Measurements from ENCODE around the gene CSRNP2. TPM values are rescaled to one million over a fixed set of nuclear protein-coding genes. Genes with fewer than 3 reads are reported as not detected.

CSRNP2 gene
- total and polyA plus RNA-seq, 2 of the 4 experiments (the other 2 are of a cell fraction), result 14.0 to 21.7 TPM

GRCh38 chr12:51047655-51048540 is 35.5 kb downstream of the CSRNP2 start, which contains the start of gene LETMD1:
Gene LETMD1, plus strand, starts transcription at chr12:51048327. Its CDS starts 30 bp downstream, at chr12:51048357.
- dilution Hi-C loops (cut with HindIII; ENCODE audit: low sequenced_read_pairs, unreplicated experiment), result no loop called here
- CTCF ChIA-PET, result interaction anchor here (0.6 kb wide), 1 partner anchor 10 kb away, joined by 3 read pairs; no protein-coding TSS in a partner anchor
- TF ChIP-seq MAFK (IDR thresholded peaks at IDR 0.05; ENCODE audit: low read depth, low read length) (no peak), RFX5 (IDR thresholded peaks at IDR 0.05; ENCODE audit: low read depth, low read length) (no peak), MAZ (IDR thresholded peaks at IDR 0.05; ENCODE audit: borderline replicate concordance, low read depth, low read length) (peak; percentile 39; the same call in 1 of the 2 replicates), MXI1 (IDR thresholded peaks at IDR 0.05; ENCODE audit: borderline replicate concordance, low read depth, low read length) (0 out of 2 replicates have a peak, but pooled peaks have one; percentile 18), CHD1 (IDR thresholded peaks at IDR 0.05; ENCODE audit: low read depth, low read length) (no peak), RCOR1 (IDR thresholded peaks at IDR 0.05; ENCODE audit: insufficient replicate concordance, low read length) (no peak), BHLHE40 (IDR thresholded peaks at IDR 0.05; ENCODE audit: low read depth, low read length) (no peak), ELK1 (IDR thresholded peaks at IDR 0.05; ENCODE audit: borderline replicate concordance, low read depth, low read length) (no peak), SMC3 (IDR thresholded peaks at IDR 0.05; ENCODE audit: low read depth, low read length) (peak; percentile 72), FOS (IDR thresholded peaks at IDR 0.05; ENCODE audit: low read depth, low read length) (no peak), POLR2A (IDR thresholded peaks at IDR 0.05; ENCODE audit: low read depth, low read length) (peak; percentile 44; the same call in 1 of the 2 replicates), CEBPB (IDR thresholded peaks at IDR 0.05; ENCODE audit: low read depth, low read length) (no peak), RAD21 (IDR thresholded peaks at IDR 0.05; ENCODE audit: low read length) (peak; percentile 80), USF2 (IDR thresholded peaks at IDR 0.05; ENCODE audit: low read depth, low read length) (no peak), NFE2L2 (IDR thresholded peaks at IDR 0.05; ENCODE audit: low read depth, low read length) (no peak)

More at GRCh38 chr12:51047655-51048540, 35.5 kb downstream of the CSRNP2 start, which contains the start of gene LETMD1:
- H3K9me1 ChIP-seq (ENCODE audit: insufficient read depth, low read length), result 0 out of 2 replicates have a peak, but pooled peaks cover 2% of the 10 kb centered on the region
- peak within 1 kb of the TSS; percentile 88 for H4K5ac ChIP-seq (ENCODE audit: low read depth, low read length)
- H2BK120ac ChIP-seq (ENCODE audit: low read depth, low read length), result peak within 1 kb of the TSS; percentile 85
- peak within 1 kb of the TSS; percentile 90 for H4K91ac ChIP-seq (ENCODE audit: insufficient read depth, low read depth, low read length)
- 1% methylated on average over 30 of the region's 51 CpGs; no CpG with 5 or more reads in 1 of the 2 experiments for WGBS, 2 experiments (ENCODE audit: extremely low coverage in 2 of 2, insufficient read length in 1 of 2)
- H3K23ac ChIP-seq (ENCODE audit: low read depth, low read length), result peak within 1 kb of the TSS; percentile 93
- H3K4ac ChIP-seq (ENCODE audit: low read depth, low read length), result peak within 1 kb of the TSS; percentile 88
- peak within 1 kb of the TSS; percentile 46; the same call in 1 of the 2 replicates for H3K18ac ChIP-seq (ENCODE audit: low read depth, low read length)
- POLR2A ChIA-PET (ENCODE audit: unreplicated experiment), result no interaction called here
- H2AFZ ChIP-seq (replicated peaks; ENCODE audit: low read length, poor library complexity), result peak within 1 kb of the TSS; percentile 99
- no peaks in the 10 kb centered on the region for H3K9me3 ChIP-seq (ENCODE audit: control insufficient read depth, insufficient read depth, low read length)
- H2BK5ac ChIP-seq (ENCODE audit: low read depth, low read length, poor library complexity, severe bottlenecking), result peak within 1 kb of the TSS; percentile 88
- intact Hi-C loops (cut with micrococcal nuclease), result loop anchor here (2.0 kb wide), 2 partner anchors 283 to 293 kb away; partner anchors contain the start of gene ATF1
- H2AK9ac ChIP-seq (replicated peaks; ENCODE audit: low read depth, low read length, poor library complexity), result peak within 1 kb of the TSS; percentile 88
- H3K14ac ChIP-seq (replicated peaks; ENCODE audit: low read depth, low read length), result peak within 1 kb of the TSS; percentile 96
- BruUV-seq (replicated peaks), result no TSS peak
- H3K27ac ChIP-seq (ENCODE audit: insufficient read depth, low read length), result peak within 1 kb of the TSS; percentile 92
- no peak within 1 kb of the TSS; the same call in 2 of the 3 replicates for H2BK15ac ChIP-seq (ENCODE audit: low read depth, low read length)
- H2AK5ac ChIP-seq (ENCODE audit: low read depth, low read length), result peak within 1 kb of the TSS; percentile 82
- no peaks in the 10 kb centered on the region for H3K27me3 ChIP-seq (ENCODE audit: control insufficient read depth, insufficient read depth, low read length)
- in situ Hi-C loops (cut with MboI; ENCODE audit: low sequenced_read_pairs), result no loop called here
- no peaks in the 10 kb centered on the region for H4K20me1 ChIP-seq (ENCODE audit: insufficient read depth, low read length)
- H2BK20ac ChIP-seq (ENCODE audit: low read depth, low read length), result no peak within 1 kb of the TSS
- no peaks in the 10 kb centered on the region; the same call in 1 of the 2 replicates for H3K4me1 ChIP-seq (ENCODE audit: control insufficient read depth, insufficient read depth, low read length)
- peak within 1 kb of the TSS; percentile 87 to 94 for H4K8ac ChIP-seq (ENCODE audit: low read depth in 2 of 2, low read length in 2 of 2)
- peaks cover 17 to 20% of the 10 kb centered on the region in 2 experiments for H3K79me1 ChIP-seq (ENCODE audit: low read depth in 1 of 2, low read length in 2 of 2)
- peak within 1 kb of the TSS; percentile 86 for H3K9ac ChIP-seq (ENCODE audit: low read depth, low read length)
- peak within 1 kb of the TSS; percentile 67 for H3K4me3 ChIP-seq (ENCODE audit: insufficient read depth, low read depth, low read length)
- peak; percentile 99 for DNase-seq
- peak within 1 kb of the TSS; percentile 82 for H3K56ac ChIP-seq (ENCODE audit: extremely low read depth, insufficient read depth, low read length)
- H3K36me3 ChIP-seq (ENCODE audit: control insufficient read depth, insufficient read depth, low read length), result no peaks in the 10 kb centered on the region
- peak within 1 kb of the TSS; percentile 97 for H3K4me2 ChIP-seq (ENCODE audit: low read depth, low read length)
- ATAC-seq (ENCODE audit: low read depth), result peak; percentile 99
